22Rv1 (cell line): Measurements from ENCODE around the gene VAX1.

Experiments used
- ZFX ChIP-seq: fragments of 450-650 bp; IDR thresholded peaks from 2 replicates; pipeline ENCODE4 v1.6.1; 2017; ENCODE audit warnings: antibody characterized with exemption, borderline replicate concordance
- TF ChIP-seq, protein P1 (sequence below): fragments of 450-650 bp; IDR thresholded peaks from 2 replicates; pipeline ENCODE4 v1.5.1; 2017; ENCODE audit warnings: mild to moderate bottlenecking

- TF ChIP-seq, protein P1, sequence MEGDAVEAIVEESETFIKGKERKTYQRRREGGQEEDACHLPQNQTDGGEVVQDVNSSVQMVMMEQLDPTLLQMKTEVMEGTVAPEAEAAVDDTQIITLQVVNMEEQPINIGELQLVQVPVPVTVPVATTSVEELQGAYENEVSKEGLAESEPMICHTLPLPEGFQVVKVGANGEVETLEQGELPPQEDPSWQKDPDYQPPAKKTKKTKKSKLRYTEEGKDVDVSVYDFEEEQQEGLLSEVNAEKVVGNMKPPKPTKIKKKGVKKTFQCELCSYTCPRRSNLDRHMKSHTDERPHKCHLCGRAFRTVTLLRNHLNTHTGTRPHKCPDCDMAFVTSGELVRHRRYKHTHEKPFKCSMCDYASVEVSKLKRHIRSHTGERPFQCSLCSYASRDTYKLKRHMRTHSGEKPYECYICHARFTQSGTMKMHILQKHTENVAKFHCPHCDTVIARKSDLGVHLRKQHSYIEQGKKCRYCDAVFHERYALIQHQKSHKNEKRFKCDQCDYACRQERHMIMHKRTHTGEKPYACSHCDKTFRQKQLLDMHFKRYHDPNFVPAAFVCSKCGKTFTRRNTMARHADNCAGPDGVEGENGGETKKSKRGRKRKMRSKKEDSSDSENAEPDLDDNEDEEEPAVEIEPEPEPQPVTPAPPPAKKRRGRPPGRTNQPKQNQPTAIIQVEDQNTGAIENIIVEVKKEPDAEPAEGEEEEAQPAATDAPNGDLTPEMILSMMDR: no peak
- TF ChIP-seq ZFX: no peak
Measured at GRCh38 chr10:117169480-117169879, 31.4 kb upstream of the VAX1 start.
